ENCODE measurements around the gene DLGAP1.

- TF ChIP-seq CTCF (IDR thresholded peaks at IDR 0.05; ENCODE audit: low read depth, low read length) (no peak), EZH2phosphoT487 (IDR thresholded peaks at IDR 0.05; ENCODE audit: low read depth) (no peak)
Observed at GRCh38 chr18:3560755-3561154, 894.4 kb downstream of the DLGAP1 start.
